Activated T-helper 17 cell treated with anti-CD3 and anti-CD28 coated beads, Interleukin-2, amount 50 U/mL, for 72 hours (primary cell): ENCODE results near the gene TRPC4AP. TPM values are rescaled to one million over a fixed set of nuclear protein-coding genes. Genes with fewer than 3 reads are reported as not detected.

Experiments
- ATAC-seq: fragments of 150-1000 bp; cut with Tn5 transposase; replicated peaks from 2 replicates; pipeline ENCODE4 v1.10.0; 2021; ENCODE audit warnings: mild to moderate bottlenecking, moderate library complexity
- H3K27ac Mint-ChIP-seq: one replicate; pipeline ENCODE4 v1.8.0; 2022; ENCODE audit warnings: mixed read lengths
- H3K27me3 Mint-ChIP-seq: one replicate; pipeline ENCODE4 v1.8.0; 2022; ENCODE audit warnings: mixed read lengths
- H3K36me3 Mint-ChIP-seq: one replicate; pipeline ENCODE4 v1.8.0; 2022; ENCODE audit warnings: low read depth, mild to moderate bottlenecking, mixed read lengths
- H3K4me1 Mint-ChIP-seq: one replicate; pipeline ENCODE4 v1.8.0; 2022; ENCODE audit warnings: mixed read lengths
- H3K4me3 Mint-ChIP-seq: one replicate; pipeline ENCODE4 v1.8.0; 2022; ENCODE audit warnings: mild to moderate bottlenecking, mixed read lengths
- H3K9me3 Mint-ChIP-seq: one replicate; pipeline ENCODE4 v1.8.0; 2022; ENCODE audit warnings: mixed read lengths
- total RNA-seq, 2 donors: library from RNA; stranded (reverse); gene quantifications; one replicate each; pipeline ENCODE4 v1.2.3, GENCODE V29; 2022

The TRPC4AP gene
- total RNA-seq, 2 donors from 2014 or later, result 34.1 to 54.3 TPM

GRCh38 chr20:34990231-34990630, 102.4 kb downstream of the TRPC4AP start:
- H3K4me3 Mint-ChIP-seq, result no peak overlapping the region
- H3K27me3 Mint-ChIP-seq, result peaks cover under 1% of the 10 kb centered on the region
- H3K27ac Mint-ChIP-seq, result no peak overlapping the region
- peaks cover 5% of the 10 kb centered on the region for H3K4me1 Mint-ChIP-seq
- no peak for ATAC-seq
- no peaks in the 10 kb centered on the region for H3K9me3 Mint-ChIP-seq
- H3K36me3 Mint-ChIP-seq, result no peaks in the 10 kb centered on the region

GRCh38 chr20:34989670-34990069, 102.9 kb downstream of the TRPC4AP start:
- H3K27me3 Mint-ChIP-seq, result peaks cover 3% of the 10 kb centered on the region
- no peak overlapping the region for H3K4me3 Mint-ChIP-seq
- H3K4me1 Mint-ChIP-seq, result peaks cover 8% of the 10 kb centered on the region
- no peak for ATAC-seq
- H3K27ac Mint-ChIP-seq, result no peak overlapping the region
- H3K9me3 Mint-ChIP-seq, result no peaks in the 10 kb centered on the region
- H3K36me3 Mint-ChIP-seq, result no peaks in the 10 kb centered on the region

DNA sequence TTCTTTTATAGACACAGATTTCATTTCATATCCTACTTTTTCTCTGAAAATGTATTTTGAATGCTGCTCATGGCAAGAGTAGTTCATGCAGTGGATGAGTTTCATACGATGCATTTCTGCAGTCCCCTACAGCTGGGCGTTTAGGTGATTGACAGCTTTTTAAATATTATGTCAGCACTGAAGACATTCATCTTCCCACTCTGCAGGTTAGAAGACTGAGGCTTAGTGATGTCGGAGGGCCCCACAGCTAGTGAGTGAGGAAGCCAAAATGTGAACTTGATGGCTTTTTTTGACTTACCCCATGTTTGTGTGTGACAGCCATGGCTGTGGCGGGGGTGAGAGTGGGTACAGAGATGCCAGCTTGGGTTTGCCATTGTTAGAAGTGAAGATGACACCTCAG, 103.5 kb downstream of the TRPC4AP start:
- H3K4me1 Mint-ChIP-seq, result peaks cover 8% of the 10 kb centered on the region
- H3K36me3 Mint-ChIP-seq, result no peaks in the 10 kb centered on the region
- H3K27me3 Mint-ChIP-seq, result peaks cover 3% of the 10 kb centered on the region
- ATAC-seq, result no peak
- no peaks in the 10 kb centered on the region for H3K9me3 Mint-ChIP-seq
- no peak overlapping the region for H3K27ac Mint-ChIP-seq
- no peak overlapping the region for H3K4me3 Mint-ChIP-seq

GRCh38 chr20:34988191-34988540, 104.4 kb downstream of the TRPC4AP start:
- Mint-ChIP-seq H3K9me3 (no peaks in the 10 kb centered on the region), H3K4me1 (peaks cover 8% of the 10 kb centered on the region), H3K36me3 (no peaks in the 10 kb centered on the region), H3K27me3 (peaks cover 9% of the 10 kb centered on the region), H3K4me3 (no peak overlapping the region), H3K27ac (no peak overlapping the region)
- ATAC-seq, result no peak

GRCh38 chr20:34987288-34988190, 105.1 kb downstream of the TRPC4AP start:
- H3K36me3 Mint-ChIP-seq, result no peaks in the 10 kb centered on the region
- no peak for ATAC-seq

DNA sequence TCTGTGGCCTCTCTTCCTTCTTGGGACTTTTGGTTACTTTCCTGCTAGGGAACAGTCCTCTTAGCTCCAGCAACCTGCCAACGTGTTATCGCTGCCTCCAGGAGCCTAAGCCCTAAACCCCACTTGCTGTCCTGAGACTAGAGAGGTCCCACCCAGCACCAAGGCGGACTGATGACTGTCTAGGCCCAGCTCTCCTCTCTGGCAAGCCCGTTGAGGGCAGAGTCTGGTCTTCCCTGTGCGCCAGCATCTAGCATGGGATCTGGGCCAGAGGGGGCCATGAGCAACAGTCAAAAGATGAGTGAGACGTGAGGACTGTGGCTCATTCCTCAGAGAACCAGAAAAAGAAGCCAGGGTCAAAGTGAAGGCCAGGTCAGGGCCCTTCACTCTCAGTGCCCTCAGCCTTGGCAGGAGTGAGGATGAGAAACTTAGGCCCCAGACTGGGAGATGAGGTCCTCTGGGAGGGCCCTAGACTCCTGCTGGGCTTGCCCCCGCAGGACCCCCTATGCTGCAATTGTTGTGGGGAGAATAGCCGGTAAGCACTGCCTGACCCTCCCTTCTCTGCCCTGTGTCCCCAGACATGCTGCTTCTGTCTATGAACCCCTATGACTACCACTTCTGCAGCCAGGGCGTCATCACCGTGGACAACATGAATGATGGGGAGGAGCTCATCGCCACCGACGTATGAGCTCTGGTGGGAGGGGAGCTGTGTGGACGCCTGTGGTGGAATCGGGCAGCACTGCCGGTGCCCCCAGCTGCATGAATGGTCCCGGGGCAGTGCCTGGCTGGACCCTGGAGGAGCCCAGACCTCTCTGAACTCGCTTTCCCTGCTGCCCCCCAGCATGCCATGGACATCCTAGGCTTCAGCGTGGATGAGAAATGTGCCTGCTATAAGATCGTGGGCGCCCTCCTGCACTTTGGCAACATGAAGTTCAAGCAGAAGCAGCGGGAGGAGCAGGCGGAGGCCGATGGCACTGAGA, 106.0 kb downstream of the TRPC4AP start:
- Mint-ChIP-seq H3K4me1 (peaks cover 8% of the 10 kb centered on the region), H3K36me3 (no peaks in the 10 kb centered on the region), H3K27me3 (peaks cover 18% of the 10 kb centered on the region), H3K9me3 (no peaks in the 10 kb centered on the region), H3K27ac (no peak overlapping the region), H3K4me3 (no peak overlapping the region)
- no peak for ATAC-seq

More at GRCh38 chr20:34987288-34988190, 105.1 kb downstream of the TRPC4AP start:
- Mint-ChIP-seq H3K9me3 (no peaks in the 10 kb centered on the region), H3K27ac (no peak overlapping the region), H3K4me3 (no peak overlapping the region), H3K4me1 (peaks cover 8% of the 10 kb centered on the region), H3K27me3 (peaks cover 13% of the 10 kb centered on the region)

DNA sequence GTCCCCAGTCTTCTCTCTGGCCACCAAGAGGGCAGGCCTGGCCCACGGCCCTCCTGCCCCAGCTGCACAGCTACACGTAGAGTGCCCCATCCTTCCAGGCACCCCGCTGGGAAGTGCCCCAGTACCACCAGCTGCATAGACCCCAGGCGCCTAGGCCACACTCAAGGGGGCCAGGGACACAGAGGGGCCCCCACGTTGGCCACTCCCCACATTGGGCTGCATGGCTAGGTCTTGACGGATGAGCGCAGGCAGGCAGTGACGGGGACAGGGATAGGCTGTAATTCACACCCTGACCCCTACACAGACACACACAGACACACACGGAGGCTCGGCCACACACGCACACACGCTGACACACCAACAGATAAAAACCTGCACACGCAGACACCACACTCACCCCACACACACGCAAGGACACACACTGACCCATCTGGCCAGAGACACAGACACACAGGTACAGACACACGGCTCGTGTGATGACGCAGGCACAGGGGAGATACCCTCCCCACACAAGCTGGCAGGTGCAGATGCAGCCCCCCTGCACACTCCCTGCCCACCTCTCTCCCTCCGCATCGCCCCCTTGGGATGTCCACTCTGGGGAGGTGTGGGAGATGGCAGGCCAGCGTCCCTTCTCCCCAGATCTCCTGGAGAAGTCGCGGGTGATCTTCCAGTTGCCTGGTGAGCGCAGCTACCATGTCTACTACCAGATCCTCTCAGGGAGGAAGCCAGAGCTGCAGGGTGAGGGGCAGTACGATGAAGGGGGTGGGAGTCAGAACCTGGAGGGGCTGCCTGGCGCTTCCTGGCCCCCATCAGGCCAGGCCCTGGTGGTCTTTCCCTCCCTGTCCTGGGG, 106.9 kb downstream of the TRPC4AP start:
- ATAC-seq, result no peak
- Mint-ChIP-seq H3K27me3 (peaks cover 21% of the 10 kb centered on the region), H3K36me3 (no peaks in the 10 kb centered on the region), H3K4me1 (peaks cover 5% of the 10 kb centered on the region), H3K9me3 (no peaks in the 10 kb centered on the region), H3K4me3 (no peak overlapping the region), H3K27ac (no peak overlapping the region)

GRCh38 chr20:34984756-34985261, 107.8 kb downstream of the TRPC4AP start:
- H3K4me1 Mint-ChIP-seq, result peaks cover 5% of the 10 kb centered on the region
- no peak overlapping the region for H3K4me3 Mint-ChIP-seq
- peaks cover 21% of the 10 kb centered on the region for H3K27me3 Mint-ChIP-seq
- no peak for ATAC-seq
- H3K27ac Mint-ChIP-seq, result no peak overlapping the region
- H3K36me3 Mint-ChIP-seq, result no peaks in the 10 kb centered on the region
- no peaks in the 10 kb centered on the region for H3K9me3 Mint-ChIP-seq

DNA sequence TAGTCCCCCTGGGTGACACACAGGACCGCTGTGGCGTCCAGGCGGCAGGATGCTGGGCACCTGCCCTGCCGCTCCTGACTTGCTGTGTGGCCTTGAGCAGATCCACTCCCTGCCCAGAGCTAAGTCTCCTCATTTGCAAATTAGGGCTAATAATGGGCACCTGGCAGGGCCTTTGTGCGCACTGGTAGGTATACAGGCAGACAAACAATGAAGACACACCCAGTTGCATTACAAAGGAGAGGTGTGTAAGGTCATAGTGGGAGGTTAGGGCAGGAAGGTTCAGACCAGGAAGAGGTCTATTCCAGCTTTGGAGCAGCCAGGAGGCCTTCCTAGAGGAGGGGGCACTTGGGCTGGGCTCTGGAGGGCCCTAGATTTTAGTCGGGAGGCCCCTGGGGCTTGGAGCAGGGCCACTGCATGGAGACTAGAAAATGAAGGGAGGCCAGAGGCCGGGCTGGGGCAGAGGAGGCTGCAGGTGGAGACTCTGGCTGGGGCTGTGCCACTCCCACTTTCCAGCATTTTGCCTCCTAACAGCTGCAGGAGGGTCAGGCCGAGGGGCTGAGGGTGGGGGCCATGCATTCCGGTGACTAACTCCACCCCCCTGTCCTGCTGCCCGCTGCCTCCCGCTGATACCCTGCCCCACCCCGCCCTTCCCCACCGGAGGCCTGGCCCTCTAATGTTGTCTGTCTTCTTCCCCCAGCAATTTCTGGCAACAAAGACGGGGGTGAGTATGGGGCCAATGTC, 108.4 kb downstream of the TRPC4AP start:
- ATAC-seq, result no peak
- Mint-ChIP-seq H3K27ac (no peak overlapping the region), H3K36me3 (no peaks in the 10 kb centered on the region), H3K9me3 (no peaks in the 10 kb centered on the region), H3K4me1 (peaks cover 5% of the 10 kb centered on the region), H3K27me3 (peaks cover 21% of the 10 kb centered on the region), H3K4me3 (no peak overlapping the region)

GRCh38 chr20:34983089-34983820, 109.4 kb downstream of the TRPC4AP start:
- Mint-ChIP-seq H3K4me3 (no peak overlapping the region), H3K36me3 (no peaks in the 10 kb centered on the region), H3K4me1 (peaks cover 5% of the 10 kb centered on the region), H3K27me3 (peaks cover 21% of the 10 kb centered on the region), H3K9me3 (no peaks in the 10 kb centered on the region), H3K27ac (no peak overlapping the region)
- ATAC-seq, result no peak

DNA sequence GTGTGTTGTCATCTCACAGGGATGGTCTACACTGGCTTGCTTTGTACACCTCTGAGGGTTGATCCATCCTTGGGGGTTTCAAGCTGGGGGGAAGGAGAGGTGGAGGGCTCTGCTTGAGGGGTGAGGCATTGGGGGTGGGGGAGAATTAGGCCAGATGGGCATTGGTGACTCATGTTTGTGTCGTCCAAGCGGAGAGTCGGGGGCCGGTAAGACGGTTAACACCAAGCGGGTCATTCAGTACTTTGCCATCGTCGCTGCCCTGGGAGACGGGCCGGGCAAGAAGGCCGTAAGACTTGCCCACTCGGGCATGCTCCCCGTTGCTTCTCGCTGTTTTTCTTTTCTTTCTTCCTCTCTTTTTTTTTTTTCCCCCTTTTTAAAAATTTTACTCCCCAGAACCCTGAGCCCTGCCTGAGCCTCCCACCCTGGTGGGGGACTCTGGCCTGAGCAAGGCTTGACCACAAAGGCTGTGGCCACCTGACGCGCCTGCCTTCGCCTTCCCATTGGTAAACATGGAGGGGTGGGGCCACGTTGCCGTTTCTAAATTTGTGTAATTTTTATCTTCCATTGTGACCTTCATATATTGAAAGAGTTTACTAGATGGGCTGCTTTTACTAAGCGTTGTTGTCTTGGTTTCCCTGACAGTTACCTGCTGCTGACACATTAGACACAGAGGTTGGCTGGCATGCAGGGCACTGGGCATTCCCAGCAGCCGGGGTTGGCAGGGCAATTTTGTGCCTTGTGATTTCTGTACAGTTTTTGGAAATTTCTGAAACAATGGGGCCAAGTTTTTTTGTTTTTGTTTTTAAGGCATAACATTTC, 110.1 kb downstream of the TRPC4AP start:
- H3K27me3 Mint-ChIP-seq, result peaks cover 25% of the 10 kb centered on the region

GRCh38 chr20:34980543-34981233, 111.9 kb downstream of the TRPC4AP start:
- Mint-ChIP-seq H3K27ac (no peak overlapping the region), H3K36me3 (no peaks in the 10 kb centered on the region), H3K4me3 (no peak overlapping the region), H3K4me1 (peaks cover 5% of the 10 kb centered on the region), H3K9me3 (no peaks in the 10 kb centered on the region), H3K27me3 (peaks cover 31% of the 10 kb centered on the region)
- no peak for ATAC-seq

More for the DNA sequence above, 110.1 kb downstream of the TRPC4AP start:
- Mint-ChIP-seq H3K4me1 (peaks cover 5% of the 10 kb centered on the region), H3K36me3 (no peaks in the 10 kb centered on the region), H3K4me3 (no peak overlapping the region), H3K27ac (no peak overlapping the region), H3K9me3 (no peaks in the 10 kb centered on the region)
- no peak for ATAC-seq
